Transverse colon (tissue), 4 donors: ENCODE data around the gene PAQR6. TPM values are rescaled to one million over a fixed set of nuclear protein-coding genes. Genes with fewer than 3 reads are reported as not detected.

Source experiments
- DNase-seq: peaks from one replicate; pipeline ENCODE4 v3.0.0-alpha.2; 2019
- H3K27ac ChIP-seq, 4 donors: fragments of 200-600 bp; sonication (generic); 2 replicates each; pipeline ENCODE4 v1.5.1; 2016 to 2018; ENCODE audit warnings: inconsistent platforms in 4 of 4
- H3K27me3 ChIP-seq: fragments of 200-600 bp; sonication (generic); 2 replicates; pipeline ENCODE4 v1.5.1; 2017; ENCODE audit warnings: inconsistent platforms
- H3K36me3 ChIP-seq, 4 donors: fragments of 200-600 bp; sonication (generic); 2 replicates each; pipeline ENCODE4 v1.5.1; 2017 to 2019; ENCODE audit warnings: inconsistent platforms in 4 of 4
- H3K4me1 ChIP-seq, 4 donors: fragments of 200-600 bp; sonication (generic); 2 replicates each; pipeline ENCODE4 v1.5.1; 2017 to 2020; ENCODE audit warnings: inconsistent platforms in 4 of 4
- H3K4me3 ChIP-seq, 4 donors: fragments of 200-600 bp; sonication (generic); 1 replicate in 1 of 4; 2 replicates in 3 of 4; pipeline versions ENCODE4 v1.5.1 to v1.6.1; 2017 to 2019; ENCODE audit warnings: inconsistent platforms in 4 of 4
- H3K9me3 ChIP-seq, 2 donors: fragments of 200-600 bp; sonication (generic); 2 replicates each; pipeline ENCODE4 v1.5.1; 2017 to 2019; ENCODE audit warnings: inconsistent platforms in 2 of 2
- CTCF ChIP-seq, 5 experiments: fragments of 200-600 bp in 3 of 5; fragments of 450-650 bp in 2 of 5; sonication (generic) in 3 of 5; IDR thresholded peaks; 1 replicate in 2 of 5; 2 replicates in 3 of 5; pipeline ENCODE4 v1.5.1; 2016 to 2017; ENCODE audit warnings: antibody characterized with exemption in 5 of 5, inconsistent platforms in 3 of 5, mild to moderate bottlenecking in 2 of 5, moderate library complexity in 1 of 5
- EP300 ChIP-seq: sonication (generic); formaldehyde crosslinking; IDR thresholded peaks from one replicate; pipeline ENCODE4 v1.6.1; 2017; ENCODE audit warnings: antibody characterized with exemption, low read depth
- POLR2A ChIP-seq: fragments of 450-650 bp; IDR thresholded peaks from one replicate; pipeline ENCODE4 v1.6.1; 2016; ENCODE audit warnings: antibody characterized with exemption, mild to moderate bottlenecking, moderate library complexity
- POLR2AphosphoS5 ChIP-seq, 3 donors: sonication (generic); formaldehyde crosslinking; IDR thresholded peaks; one replicate each; pipeline ENCODE4 v1.6.1; 2016; ENCODE audit warnings: antibody characterized with exemption in 3 of 3
- WGBS, 2 donors: methylation state at CpG; one replicate each; pipeline ENCODE4 v1.1.5; 2018; ENCODE audit warnings: low coverage in 1 of 2; 5-methylcytosine and 5-hydroxymethylcytosine counted together
- in situ Hi-C, 4 donors: fragments of 200-750 bp; cut with MboI; loops; one replicate each; pipeline versions ENCODE4 v1.15.0 to v1.15.1; 2017; ENCODE audit warnings: low sequenced_read_pairs in 3 of 4, low pct_ligation_motif_present in 1 of 4, low pct_unique_long_range_greater_than_20kb in 1 of 4
- intact Hi-C: fragments of 100-400 bp; cut with DNase I; formaldehyde crosslinking; loops from one replicate; pipeline ENCODE4 v1.15.1; 2023; ENCODE audit warnings: low total_unique reads
- total RNA-seq, 4 donors: library from RNA; depleted of rRNA; stranded (reverse); fragments of >200 nt; gene quantifications; one replicate each; pipeline ENCODE4 v1.1.0, GENCODE V29; 2016

The PAQR6 gene
- total RNA-seq, 4 donors from 2014 or later: 1.7 to 3.1 TPM; not detected in 2

DNA sequence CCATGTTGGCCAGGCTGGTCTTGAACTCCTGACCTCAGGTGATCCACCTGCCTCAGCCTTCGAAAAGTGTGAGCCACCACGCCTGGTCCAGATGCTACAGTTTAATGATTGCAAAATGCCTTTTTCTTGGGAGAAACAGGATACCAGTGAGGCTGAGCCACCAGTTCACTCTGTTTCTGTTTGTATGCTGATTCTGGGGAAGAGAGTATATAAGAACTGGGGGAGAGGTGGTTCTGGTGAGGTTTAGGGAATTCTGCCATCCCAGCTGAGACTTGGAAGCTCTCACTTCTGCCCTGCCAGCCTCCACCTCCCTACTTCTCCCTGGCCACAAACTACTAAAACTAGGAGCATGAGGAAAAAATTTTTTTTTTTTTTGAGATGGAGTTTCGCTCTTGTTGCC, 43.2 kb downstream of the PAQR6 start:
- no peak overlapping the region for H3K27ac ChIP-seq
- WGBS, 2 donors: 96% methylated on average over 3 of the region's 3 CpGs; no CpG with 5 or more reads in 1 of the 2 donors
- H3K4me3 ChIP-seq: no peak overlapping the region
- TF ChIP-seq EP300: no peak
- TF ChIP-seq POLR2AphosphoS5 (IDR thresholded peaks at IDR 0.05): no peak
- no peak for TF ChIP-seq CTCF (IDR thresholded peaks at IDR 0.05)
- no peak for TF ChIP-seq POLR2A
- DNase-seq: no peak
- in situ Hi-C loops (loop anchor here in 1 of 4 donors (25.0 kb wide), 1 partner anchor 117 kb away; the partner anchor contains the start of gene MEX3A), intact Hi-C loops (no loop called here)
- no peaks in the 10 kb centered on the region for H3K9me3 ChIP-seq
- H3K4me1 ChIP-seq: peaks cover 0 to 4% (median 0%) of the 10 kb centered on the region in 4 donors
- peaks cover 0 to 25% (median 8%) of the 10 kb centered on the region in 4 donors for H3K36me3 ChIP-seq
- H3K27me3 ChIP-seq: no peaks in the 10 kb centered on the region

DNA sequence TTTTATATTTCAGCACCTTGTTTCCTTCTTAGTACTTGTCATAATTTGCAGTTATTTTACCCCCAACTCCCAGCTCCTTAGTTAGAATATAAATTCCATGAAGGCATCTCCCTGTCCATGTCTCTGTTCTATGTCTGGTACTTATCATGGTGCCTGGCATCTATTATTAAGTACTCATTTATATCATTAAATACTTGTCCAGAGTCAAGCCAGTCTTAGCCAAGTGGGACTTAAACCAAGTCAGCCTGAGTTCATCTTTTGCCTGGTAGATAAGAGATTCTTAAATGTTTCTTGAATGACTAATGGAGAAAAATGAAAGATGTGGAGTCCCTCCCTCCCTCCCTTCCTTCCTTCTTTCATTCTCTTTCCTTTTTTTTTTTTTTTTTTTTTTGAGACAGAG, 44.5 kb downstream of the PAQR6 start:
- in situ Hi-C loops: loop anchor here in 1 of 4 donors (25.0 kb wide), 1 partner anchor 116 kb away; the partner anchor contains the start of gene MEX3A

GRCh38 chr1:156200044-156200443, 47.8 kb downstream of the PAQR6 start:
- intact Hi-C loops: no loop called here

More for the DNA sequence above, 44.5 kb downstream of the PAQR6 start:
- Histone ChIP-seq H3K36me3 (peaks cover 0 to 25% (median 7%) of the 10 kb centered on the region in 4 donors), H3K9me3 (no peaks in the 10 kb centered on the region), H3K4me3 (no peak overlapping the region), H3K27me3 (no peaks in the 10 kb centered on the region), H3K27ac (no peak overlapping the region), H3K4me1 (peaks cover 0 to 4% (median 0%) of the 10 kb centered on the region in 4 donors)
- intact Hi-C loops: no loop called here
- no peak for TF ChIP-seq EP300
- no peak for TF ChIP-seq POLR2A
- TF ChIP-seq CTCF (IDR thresholded peaks at IDR 0.05): no peak
- TF ChIP-seq POLR2AphosphoS5 (IDR thresholded peaks at IDR 0.05): no peak
- DNase-seq: no peak

GRCh38 chr1:156198831-156199349, 49.0 kb downstream of the PAQR6 start:
- no peak overlapping the region for H3K4me3 ChIP-seq
- TF ChIP-seq POLR2A: no peak
- no peak for TF ChIP-seq POLR2AphosphoS5 (IDR thresholded peaks at IDR 0.05)
- TF ChIP-seq EP300: no peak
- no peak for TF ChIP-seq CTCF (IDR thresholded peaks at IDR 0.05)
- DNase-seq: no peak
- H3K4me1 ChIP-seq: peaks cover 4 to 28% (median 10%) of the 10 kb centered on the region in 4 donors
- peaks cover 0 to 10% (median 2%) of the 10 kb centered on the region in 4 donors for H3K36me3 ChIP-seq
- H3K27me3 ChIP-seq: no peaks in the 10 kb centered on the region
- H3K9me3 ChIP-seq: no peaks in the 10 kb centered on the region
- 71 to 80% methylated on average over 1 to 5 of the region's 5 CpGs for WGBS, 2 donors
- intact Hi-C loops (no loop called here), in situ Hi-C loops (no loop called here)
- H3K27ac ChIP-seq: no peak overlapping the region

More at GRCh38 chr1:156200044-156200443, 47.8 kb downstream of the PAQR6 start:
- H3K27me3 ChIP-seq: no peaks in the 10 kb centered on the region
- no peak overlapping the region for H3K4me3 ChIP-seq
- TF ChIP-seq POLR2AphosphoS5 (IDR thresholded peaks at IDR 0.05) (no peak), EP300 (no peak), POLR2A (no peak), CTCF (IDR thresholded peaks at IDR 0.05) (no peak)
- no peaks in the 10 kb centered on the region for H3K9me3 ChIP-seq
- peaks cover 0 to 10% (median 2%) of the 10 kb centered on the region in 4 donors for H3K36me3 ChIP-seq
- 95% methylated on average over 8 of the region's 8 CpGs; no CpG with 5 or more reads in 1 of the 2 donors for WGBS, 2 donors
- no peak for DNase-seq
- in situ Hi-C loops: loop anchor here in 1 of 4 donors (25.0 kb wide), 1 partner anchor 113 kb away; the partner anchor contains the start of gene MEX3A
- H3K27ac ChIP-seq: no peak overlapping the region
- peaks cover 0 to 20% (median 4%) of the 10 kb centered on the region in 4 donors for H3K4me1 ChIP-seq
